Hematopoietic multipotent progenitor cell treated with erythropoietin and hydrocortisone succinate and interleukin-3 and kit ligand, for 17 days (in vitro differentiated cells): ENCODE measurements around the gene KDSR.
"Not testable (repeated sequence)": the region's sequence is repeated elsewhere in the genome, so short reads cannot be mapped to it uniquely, and the experiment has no call there.

Experiments used
- DNase-seq: peaks from one replicate; pipeline ENCODE4 v3.0.0-alpha.2; 2015; ENCODE audit warnings: low spot score

The KDSR gene

GRCh38 chr18:63366213-63367052 lies 573 bp downstream of the KDSR start:
- DNase-seq, result no peak

GRCh38 chr18:63365876-63366212 lies 1.2 kb downstream of the KDSR start:
- no peak for DNase-seq

GRCh38 chr18:63363951-63364350 lies 3.1 kb downstream of the KDSR start:
- DNase-seq, result no peak

- not testable (repeated sequence) for DNase-seq
Observed at GRCh38 chr18:63363420-63363819, 3.6 kb downstream of the KDSR start.

- DNase-seq, result no peak
Observed at GRCh38 chr18:63356272-63356896, 10.6 kb downstream of the KDSR start.

GRCh38 chr18:63350230-63350629 lies 16.8 kb downstream of the KDSR start:
- DNase-seq, result no peak

- DNase-seq, result no peak
Observed at GRCh38 chr18:63348508-63349136, 18.4 kb downstream of the KDSR start.

GRCh38 chr18:63346480-63347183 lies 20.4 kb downstream of the KDSR start:
- no peak for DNase-seq

GRCh38 chr18:63346031-63346430 lies 21.0 kb downstream of the KDSR start:
- DNase-seq, result no peak

- DNase-seq, result no peak
Observed at GRCh38 chr18:63344918-63345317, 22.1 kb downstream of the KDSR start.

GRCh38 chr18:63344263-63344662 lies 22.7 kb downstream of the KDSR start:
- no peak for DNase-seq

GRCh38 chr18:63342206-63342605 lies 24.8 kb downstream of the KDSR start:
- peak; percentile 32 for DNase-seq

- DNase-seq, result peak; percentile 27
Observed at GRCh38 chr18:63339920-63340484, 27.0 kb downstream of the KDSR start.

GRCh38 chr18:63336366-63337099 lies 30.5 kb downstream of the KDSR start:
- no peak for DNase-seq

GRCh38 chr18:63331105-63331504 lies 35.9 kb downstream of the KDSR start:
- DNase-seq, result no peak

- no peak for DNase-seq
Observed at GRCh38 chr18:63329431-63330145, 37.4 kb downstream of the KDSR start.

GRCh38 chr18:63326011-63326410 lies 41.0 kb downstream of the KDSR start:
- no peak for DNase-seq

- DNase-seq, result no peak
Observed at GRCh38 chr18:63325086-63325686, 41.8 kb downstream of the KDSR start.

GRCh38 chr18:63322908-63323634 lies 43.9 kb downstream of the KDSR start:
- DNase-seq, result peak; percentile 19

- no peak for DNase-seq
Observed at GRCh38 chr18:63322206-63322605, 44.8 kb downstream of the KDSR start.
